Fibroblast of villous mesenchyme (primary cell): Measurements from ENCODE around the gene GPD1L. TPM values are rescaled to one million over a fixed set of nuclear protein-coding genes. Genes with fewer than 3 reads are reported as not detected.
"Not testable (repeated sequence)": the region's sequence is repeated elsewhere in the genome, so short reads cannot be mapped to it uniquely, and the experiment has no call there.

Experiments used
- DNase-seq: peaks from one replicate; pipeline ENCODE4 v3.0.0-alpha.2; 2010; ENCODE audit warnings: low read depth
- H3K4me3 ChIP-seq: 2 replicates; pipeline ENCODE4 v1.5.1; 2011; ENCODE audit warnings: low read depth, mild to moderate bottlenecking, low read length
- CTCF ChIP-seq: IDR thresholded peaks from 2 replicates; pipeline ENCODE4 v1.5.1; 2012; ENCODE audit warnings: low read depth, mild to moderate bottlenecking, low read length; ENCODE audit not compliant: insufficient read depth
- total RNA-seq: library from RNA; depleted of rRNA; stranded (reverse); fragments of >200 nt; gene quantifications from 2 replicates; pipeline ENCODE4 v1.2.3, GENCODE V29; 2012

The GPD1L gene
- total RNA-seq, 1 donor: 7.8 TPM

DNA sequence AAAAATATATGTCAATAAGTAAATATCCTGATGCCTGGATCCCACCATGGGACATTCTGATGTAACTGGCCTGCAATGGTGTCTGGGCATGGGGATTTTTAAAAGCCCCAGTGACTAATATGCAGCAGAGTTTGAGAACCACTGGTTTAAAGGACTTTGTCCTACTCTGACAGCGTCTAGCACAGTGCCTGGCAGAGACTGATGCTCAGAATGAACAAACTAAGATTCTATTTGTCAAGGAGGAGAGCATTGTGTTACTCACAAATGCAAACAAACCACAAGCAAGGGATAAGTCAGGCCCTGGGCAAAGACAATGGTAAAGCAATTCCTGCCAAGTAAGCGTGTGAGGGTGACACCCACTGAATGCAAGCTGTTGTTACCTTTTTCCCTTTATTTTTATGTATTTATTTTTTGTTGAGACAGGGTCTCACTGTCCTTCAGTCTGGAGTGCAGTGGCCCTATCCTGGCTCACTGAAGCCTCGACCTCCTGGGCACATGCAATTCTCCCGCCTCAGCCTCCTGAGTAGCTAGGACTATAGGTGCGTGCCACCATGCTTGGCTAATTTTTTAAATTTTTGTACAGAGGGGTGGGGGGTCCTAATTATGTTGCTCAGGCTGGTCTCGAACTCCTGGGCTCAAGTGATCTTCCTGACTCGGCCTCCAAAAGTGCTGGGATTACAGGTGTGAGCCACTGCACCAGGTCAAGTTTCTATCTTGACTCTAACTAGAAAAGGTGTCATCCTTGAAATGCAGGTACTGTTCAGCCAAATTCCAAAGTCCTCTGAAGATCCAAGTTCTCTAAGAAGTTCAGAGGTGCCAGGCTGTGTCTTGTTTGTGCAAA is 909 bp upstream of the GPD1L start:
- H3K4me3 ChIP-seq: no peak overlapping the region
- no peak for TF ChIP-seq CTCF
- DNase-seq: no peak

- peak overlapping the region; percentile 67 for H3K4me3 ChIP-seq
- peak; percentile 31 for DNase-seq
- TF ChIP-seq CTCF: no peak
Measured at GRCh38 chr3:32106929-32107362, 526 bp downstream of the GPD1L start.

GRCh38 chr3:32108224-32108623 is 1.8 kb downstream of the GPD1L start:
- not testable (repeated sequence) for H3K4me3 ChIP-seq, DNase-seq

- H3K4me3 ChIP-seq: no peak overlapping the region
- peak; percentile 45 for DNase-seq
- no peak for TF ChIP-seq CTCF
Measured at GRCh38 chr3:32109256-32109655, 2.8 kb downstream of the GPD1L start.

DNA sequence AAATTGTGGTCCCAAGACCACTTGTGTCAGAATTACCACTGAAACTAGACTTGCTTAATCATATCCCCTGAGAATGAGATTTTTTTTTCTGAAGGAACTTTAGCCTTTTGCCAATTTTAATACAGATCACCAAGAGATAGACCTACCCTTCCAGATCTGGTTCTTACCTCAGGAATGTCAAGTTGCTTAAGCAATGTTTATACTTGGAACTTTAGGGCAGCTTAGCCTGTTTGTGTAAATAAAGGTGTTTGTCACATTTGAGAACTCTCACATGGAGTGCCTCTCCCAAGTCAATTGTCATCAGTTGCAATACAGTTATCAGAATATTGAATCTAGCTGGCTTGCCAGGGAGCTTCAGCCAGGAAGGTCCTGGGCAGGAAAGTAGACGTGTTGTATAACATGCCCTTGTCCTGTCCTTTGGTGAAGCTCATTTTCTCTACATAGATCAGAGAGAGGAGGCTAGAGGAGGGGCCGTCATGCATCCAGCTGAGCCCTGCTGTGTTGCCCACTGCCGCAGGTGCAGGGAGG is 3.9 kb downstream of the GPD1L start:
- no peak for TF ChIP-seq CTCF
- peak; percentile 68 for DNase-seq
- H3K4me3 ChIP-seq: no peak overlapping the region

GRCh38 chr3:32111560-32111959 is 5.1 kb downstream of the GPD1L start:
- TF ChIP-seq CTCF: no peak
- no peak overlapping the region for H3K4me3 ChIP-seq
- no peak for DNase-seq

DNA sequence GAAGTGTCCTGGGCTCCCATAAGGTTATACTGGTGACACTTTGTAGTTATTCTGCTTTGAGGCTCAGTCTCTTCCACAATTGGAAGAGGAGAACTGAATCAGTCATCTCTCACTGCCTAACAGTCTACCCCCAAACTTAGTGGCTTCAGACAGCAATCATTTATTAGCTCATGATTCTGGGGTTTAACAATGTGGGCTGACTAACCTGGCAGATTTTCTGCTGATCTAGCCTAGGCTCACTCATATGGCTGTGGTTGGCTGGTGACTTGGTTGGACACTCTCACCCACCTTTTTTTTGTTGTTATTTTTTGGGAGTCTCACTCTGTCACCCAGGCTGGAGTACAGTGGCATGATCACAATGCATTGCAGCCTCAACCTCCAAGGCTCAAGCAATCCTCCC is 7.1 kb downstream of the GPD1L start:
- H3K4me3 ChIP-seq: no peak overlapping the region
- no peak for TF ChIP-seq CTCF
- DNase-seq: no peak
